GM11168 (cell line): ENCODE measurements around the gene ALDH1B1.

Source experiments
- in situ Hi-C: fragments of 300-500 bp; cut with MboI; formaldehyde crosslinking; loops from one replicate; pipeline ENCODE4 v1.12.0; 2022; ENCODE audit warnings: low sequenced_read_pairs; ENCODE audit not compliant: unreplicated experiment

The ALDH1B1 gene

GRCh38 chr9:38434365-38434764, 41.9 kb downstream of the ALDH1B1 start:
- in situ Hi-C loops: no loop called here

GRCh38 chr9:38434853-38435252, 42.4 kb downstream of the ALDH1B1 start:
- in situ Hi-C loops: no loop called here

- in situ Hi-C loops: no loop called here
Measured at GRCh38 chr9:38435521-38435920, 43.0 kb downstream of the ALDH1B1 start.

GRCh38 chr9:38436708-38437107, 44.2 kb downstream of the ALDH1B1 start:
- in situ Hi-C loops: no loop called here

DNA sequence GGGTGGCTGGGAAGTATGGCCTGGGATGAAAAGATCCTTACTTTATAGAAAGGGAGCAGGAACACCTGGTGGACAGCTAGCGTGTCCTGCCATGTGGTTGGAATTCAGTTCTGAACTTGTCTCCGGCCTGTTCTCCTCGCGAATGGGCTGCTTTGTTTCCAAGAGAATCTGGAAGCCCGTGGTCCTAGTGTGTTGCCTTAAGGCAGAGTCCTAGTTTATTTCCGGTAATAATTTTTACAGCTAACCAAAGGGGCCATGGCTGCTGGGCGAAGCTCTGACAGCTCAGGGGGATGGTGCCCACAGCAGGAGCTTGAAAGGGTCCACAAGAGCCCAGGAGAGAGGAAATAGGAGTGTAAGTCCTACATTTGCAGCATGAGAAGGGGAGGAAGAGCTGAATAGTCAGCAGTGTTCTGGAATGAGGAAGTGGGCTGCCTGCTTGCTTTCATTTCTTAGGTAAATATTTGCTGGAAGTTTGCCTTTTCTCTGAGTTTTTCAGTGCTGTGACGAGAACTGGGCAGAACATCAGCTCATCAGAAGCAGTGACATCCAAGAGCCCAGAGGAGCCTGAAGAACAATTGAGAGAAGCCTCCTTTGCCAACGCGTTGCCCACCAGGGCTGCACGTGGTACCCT, 44.8 kb downstream of the ALDH1B1 start:
- in situ Hi-C loops: no loop called here

- in situ Hi-C loops: no loop called here
Measured at GRCh38 chr9:38439291-38439915, 46.9 kb downstream of the ALDH1B1 start.

- in situ Hi-C loops: no loop called here
Measured at GRCh38 chr9:38439916-38440301, 47.4 kb downstream of the ALDH1B1 start.

- in situ Hi-C loops: no loop called here
Measured at GRCh38 chr9:38440516-38440915, 48.0 kb downstream of the ALDH1B1 start.

- in situ Hi-C loops: no loop called here
Measured at GRCh38 chr9:38441347-38442085, 49.0 kb downstream of the ALDH1B1 start.

GRCh38 chr9:38442473-38443096, 50.1 kb downstream of the ALDH1B1 start:
- in situ Hi-C loops: no loop called here

DNA sequence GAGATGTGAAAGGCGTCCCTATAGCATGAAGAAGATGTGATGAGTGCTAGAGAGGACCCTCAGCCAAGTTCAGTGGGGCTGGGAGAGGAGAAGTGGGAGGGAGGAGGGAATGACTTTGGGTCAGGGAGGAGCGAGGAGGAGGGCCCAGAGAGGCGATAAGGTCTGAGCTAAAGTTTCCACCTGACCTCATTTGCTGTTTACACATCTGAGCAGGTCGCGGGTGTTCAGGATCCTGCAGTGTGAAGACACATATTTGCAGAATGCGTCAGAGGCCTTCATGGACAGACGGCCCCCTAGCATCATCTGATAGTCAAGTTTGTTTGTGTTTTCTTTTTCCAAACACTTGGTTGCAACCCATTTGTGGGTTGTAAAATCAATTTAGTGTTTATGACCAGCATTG, 50.7 kb downstream of the ALDH1B1 start:
- in situ Hi-C loops: no loop called here

GRCh38 chr9:38443597-38443996, 51.1 kb downstream of the ALDH1B1 start:
- in situ Hi-C loops: no loop called here

- in situ Hi-C loops: no loop called here
Measured at GRCh38 chr9:38445154-38446043, 52.9 kb downstream of the ALDH1B1 start.

DNA sequence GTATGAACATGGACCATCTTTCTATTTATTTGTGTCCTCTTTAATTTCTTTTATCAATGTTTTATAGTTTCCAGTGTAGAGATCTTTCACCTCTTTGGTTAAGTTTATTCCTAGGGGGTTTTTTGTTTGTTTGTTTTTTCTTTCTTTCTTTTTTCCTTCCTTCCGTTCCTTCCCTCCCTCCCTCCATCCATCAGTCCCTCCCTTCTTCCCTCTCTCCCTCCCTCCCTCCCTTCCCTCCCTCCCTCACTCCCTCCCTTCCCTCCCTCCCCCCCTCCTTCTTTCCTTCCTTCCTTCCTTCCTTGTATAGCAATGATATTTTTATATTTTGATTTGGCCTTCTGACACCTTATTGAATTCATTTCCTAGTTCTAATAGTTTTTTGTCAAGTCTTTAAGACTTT, 55.2 kb downstream of the ALDH1B1 start:
- in situ Hi-C loops: no loop called here
